ENCODE data around the gene SCGB3A1.

The SCGB3A1 gene

GRCh38 chr5:180586204-180586603, 5.1 kb downstream of the SCGB3A1 start:
- H4K91ac ChIP-seq (ENCODE audit: low read depth, low read length), result no peak overlapping the region
- no peaks in the 10 kb centered on the region for H3K79me1 ChIP-seq (ENCODE audit: low read length)
- no peak overlapping the region for H2BK120ac ChIP-seq (ENCODE audit: insufficient read depth, low read length, poor library complexity)
- no peak overlapping the region for H3K18ac ChIP-seq (ENCODE audit: low read length)
- no peak overlapping the region for H4K12ac ChIP-seq (ENCODE audit: low read depth, low read length)
- peaks cover 2% of the 10 kb centered on the region for H3K9me3 ChIP-seq (ENCODE audit: insufficient read depth, low read depth, low read length)
- no peak overlapping the region for H2BK12ac ChIP-seq (ENCODE audit: low read length)
- H2AK5ac ChIP-seq (ENCODE audit: low read length), result no peak overlapping the region
- no peak overlapping the region for H3K4me3 ChIP-seq (ENCODE audit: low read depth, low read length)
- no peak overlapping the region for H2AFZ ChIP-seq (ENCODE audit: insufficient read depth, low read length, poor library complexity)
- WGBS (ENCODE audit: extremely low coverage, insufficient coverage, insufficient read length), result no CpG with 5 or more reads among the region's 3 CpGs
- peaks cover 0 to 8% of the 10 kb centered on the region in 2 experiments for H3K4me1 ChIP-seq (ENCODE audit: control insufficient read depth in 1 of 2, insufficient read depth in 2 of 2, low read length in 2 of 2)
- H3K23ac ChIP-seq (ENCODE audit: low read length), result no peak overlapping the region
- no peak overlapping the region for H3K4ac ChIP-seq (ENCODE audit: low read depth, low read length)
- no peaks in the 10 kb centered on the region for H3K79me2 ChIP-seq (ENCODE audit: control insufficient read depth, insufficient read depth, low read length, poor library complexity)
- no peak overlapping the region for H2BK5ac ChIP-seq (ENCODE audit: low read depth, low read length, poor library complexity)
- H3K36me3 ChIP-seq (ENCODE audit: control insufficient read depth in 1 of 2, insufficient read depth in 2 of 2, low read length in 2 of 2), result no peaks in the 10 kb centered on the region
- no peak overlapping the region for H4K8ac ChIP-seq (ENCODE audit: low read depth, low read length)
- peaks cover 16% of the 10 kb centered on the region for H3K27me3 ChIP-seq (ENCODE audit: insufficient read depth, low read length)
- DNase-seq, result peak in 1 of 2 donors; percentile 12
- no peak overlapping the region for H3K9ac ChIP-seq (ENCODE audit: low read length)
- no peak overlapping the region for H3K4me2 ChIP-seq (ENCODE audit: low read length)
- H3K14ac ChIP-seq (ENCODE audit: low read length), result no peak overlapping the region
- no peak overlapping the region for H3K27ac ChIP-seq (ENCODE audit: low read depth, low read length)

- H4K12ac ChIP-seq (ENCODE audit: low read depth, low read length), result no peak overlapping the region
- H3K27me3 ChIP-seq (ENCODE audit: insufficient read depth, low read length), result no peaks in the 10 kb centered on the region
- H3K14ac ChIP-seq (ENCODE audit: low read length), result no peak overlapping the region
- H2BK120ac ChIP-seq (ENCODE audit: insufficient read depth, low read length, poor library complexity), result no peak overlapping the region
- H4K8ac ChIP-seq (ENCODE audit: low read depth, low read length), result no peak overlapping the region
- no peak overlapping the region for H3K18ac ChIP-seq (ENCODE audit: low read length)
- no peaks in the 10 kb centered on the region for H3K79me1 ChIP-seq (ENCODE audit: low read length)
- H3K4me1 ChIP-seq (ENCODE audit: control insufficient read depth in 1 of 2, insufficient read depth in 2 of 2, low read length in 2 of 2), result no peaks in the 10 kb centered on the region
- H2BK12ac ChIP-seq (ENCODE audit: low read length), result no peak overlapping the region
- H3K79me2 ChIP-seq (ENCODE audit: control insufficient read depth, insufficient read depth, low read length, poor library complexity), result no peaks in the 10 kb centered on the region
- no peak overlapping the region for H3K4ac ChIP-seq (ENCODE audit: low read depth, low read length)
- no peak overlapping the region for H3K23ac ChIP-seq (ENCODE audit: low read length)
- WGBS (ENCODE audit: extremely low coverage, insufficient coverage, insufficient read length), result no CpG with 5 or more reads among the region's 2 CpGs
- no peak overlapping the region for H4K91ac ChIP-seq (ENCODE audit: low read depth, low read length)
- H3K9me3 ChIP-seq (ENCODE audit: insufficient read depth, low read depth, low read length), result no peaks in the 10 kb centered on the region
- no peak overlapping the region for H3K27ac ChIP-seq (ENCODE audit: low read depth, low read length)
- peaks cover 2 to 5% of the 10 kb centered on the region in 2 experiments for H3K36me3 ChIP-seq (ENCODE audit: control insufficient read depth in 1 of 2, insufficient read depth in 2 of 2, low read length in 2 of 2)
- no peak overlapping the region for H2BK5ac ChIP-seq (ENCODE audit: low read depth, low read length, poor library complexity)
- H2AK5ac ChIP-seq (ENCODE audit: low read length), result no peak overlapping the region
- H3K9ac ChIP-seq (ENCODE audit: low read length), result no peak overlapping the region
- no peak overlapping the region for H2AFZ ChIP-seq (ENCODE audit: insufficient read depth, low read length, poor library complexity)
- H3K4me2 ChIP-seq (ENCODE audit: low read length), result no peak overlapping the region
- DNase-seq, result no peak
- H3K4me3 ChIP-seq (ENCODE audit: low read depth, low read length), result no peak overlapping the region
Measured at GRCh38 chr5:180583738-180584137, 7.6 kb downstream of the SCGB3A1 start.

- H3K4me1 ChIP-seq (ENCODE audit: control insufficient read depth in 1 of 2, insufficient read depth in 2 of 2, low read length in 2 of 2), result no peaks in the 10 kb centered on the region
- H3K18ac ChIP-seq (ENCODE audit: low read length), result no peak overlapping the region
- H3K4me3 ChIP-seq (ENCODE audit: low read depth, low read length), result no peak overlapping the region
- H4K8ac ChIP-seq (ENCODE audit: low read depth, low read length), result no peak overlapping the region
- no peak overlapping the region for H4K12ac ChIP-seq (ENCODE audit: low read depth, low read length)
- H3K4ac ChIP-seq (ENCODE audit: low read depth, low read length), result no peak overlapping the region
- H3K23ac ChIP-seq (ENCODE audit: low read length), result no peak overlapping the region
- no peak overlapping the region for H2BK5ac ChIP-seq (ENCODE audit: low read depth, low read length, poor library complexity)
- peaks cover 5% of the 10 kb centered on the region in 2 experiments for H3K36me3 ChIP-seq (ENCODE audit: control insufficient read depth in 1 of 2, insufficient read depth in 2 of 2, low read length in 2 of 2)
- no peak overlapping the region for H4K91ac ChIP-seq (ENCODE audit: low read depth, low read length)
- no peak overlapping the region for H2AFZ ChIP-seq (ENCODE audit: insufficient read depth, low read length, poor library complexity)
- no peak overlapping the region for H3K4me2 ChIP-seq (ENCODE audit: low read length)
- H3K27ac ChIP-seq (ENCODE audit: low read depth, low read length), result no peak overlapping the region
- no peaks in the 10 kb centered on the region for H3K79me2 ChIP-seq (ENCODE audit: control insufficient read depth, insufficient read depth, low read length, poor library complexity)
- H3K79me1 ChIP-seq (ENCODE audit: low read length), result no peaks in the 10 kb centered on the region
- H2BK120ac ChIP-seq (ENCODE audit: insufficient read depth, low read length, poor library complexity), result no peak overlapping the region
- H3K14ac ChIP-seq (ENCODE audit: low read length), result no peak overlapping the region
- H3K27me3 ChIP-seq (ENCODE audit: insufficient read depth, low read length), result no peaks in the 10 kb centered on the region
- no peaks in the 10 kb centered on the region for H3K9me3 ChIP-seq (ENCODE audit: insufficient read depth, low read depth, low read length)
- H2AK5ac ChIP-seq (ENCODE audit: low read length), result no peak overlapping the region
- DNase-seq, result no peak
- no peak overlapping the region for H2BK12ac ChIP-seq (ENCODE audit: low read length)
- H3K9ac ChIP-seq (ENCODE audit: low read length), result no peak overlapping the region
- WGBS (ENCODE audit: extremely low coverage, insufficient coverage, insufficient read length), result no CpG with 5 or more reads among the region's 6 CpGs
Measured at GRCh38 chr5:180580681-180581080, 10.6 kb downstream of the SCGB3A1 start.

GRCh38 chr5:180575571-180575970, 15.7 kb downstream of the SCGB3A1 start:
- Histone ChIP-seq H2AK5ac (ENCODE audit: low read length) (no peak overlapping the region), H3K4ac (ENCODE audit: low read depth, low read length) (no peak overlapping the region), H3K9ac (ENCODE audit: low read length) (no peak overlapping the region), H2AFZ (ENCODE audit: insufficient read depth, low read length, poor library complexity) (no peak overlapping the region), H3K23ac (ENCODE audit: low read length) (no peak overlapping the region), H3K18ac (ENCODE audit: low read length) (no peak overlapping the region), H3K14ac (ENCODE audit: low read length) (no peak overlapping the region), H2BK5ac (ENCODE audit: low read depth, low read length, poor library complexity) (no peak overlapping the region), H3K9me3 (ENCODE audit: insufficient read depth, low read depth, low read length) (no peaks in the 10 kb centered on the region), H4K91ac (ENCODE audit: low read depth, low read length) (no peak overlapping the region), H3K4me2 (ENCODE audit: low read length) (no peak overlapping the region), H3K4me1 (ENCODE audit: control insufficient read depth in 1 of 2, insufficient read depth in 2 of 2, low read length in 2 of 2) (no peaks in the 10 kb centered on the region), H2BK12ac (ENCODE audit: low read length) (no peak overlapping the region), H4K8ac (ENCODE audit: low read depth, low read length) (no peak overlapping the region), H3K79me1 (ENCODE audit: low read length) (no peaks in the 10 kb centered on the region), H3K4me3 (ENCODE audit: low read depth, low read length) (no peak overlapping the region), H4K12ac (ENCODE audit: low read depth, low read length) (no peak overlapping the region), H3K27me3 (ENCODE audit: insufficient read depth, low read length) (no peaks in the 10 kb centered on the region), H3K27ac (ENCODE audit: low read depth, low read length) (no peak overlapping the region), H2BK120ac (ENCODE audit: insufficient read depth, low read length, poor library complexity) (no peak overlapping the region), H3K79me2 (ENCODE audit: control insufficient read depth, insufficient read depth, low read length, poor library complexity) (no peaks in the 10 kb centered on the region), H3K36me3 (ENCODE audit: control insufficient read depth in 1 of 2, insufficient read depth in 2 of 2, low read length in 2 of 2) (peaks cover 18 to 26% of the 10 kb centered on the region in 2 experiments)
- WGBS (ENCODE audit: extremely low coverage, insufficient coverage, insufficient read length), result no CpG with 5 or more reads among the region's 2 CpGs
- no peak for DNase-seq
